ENCODE data around the gene DNAH17.
A peak's percentile ranks its signal among the peaks of the same experiment; 100 is the strongest.

DNAH17 gene

DNA sequence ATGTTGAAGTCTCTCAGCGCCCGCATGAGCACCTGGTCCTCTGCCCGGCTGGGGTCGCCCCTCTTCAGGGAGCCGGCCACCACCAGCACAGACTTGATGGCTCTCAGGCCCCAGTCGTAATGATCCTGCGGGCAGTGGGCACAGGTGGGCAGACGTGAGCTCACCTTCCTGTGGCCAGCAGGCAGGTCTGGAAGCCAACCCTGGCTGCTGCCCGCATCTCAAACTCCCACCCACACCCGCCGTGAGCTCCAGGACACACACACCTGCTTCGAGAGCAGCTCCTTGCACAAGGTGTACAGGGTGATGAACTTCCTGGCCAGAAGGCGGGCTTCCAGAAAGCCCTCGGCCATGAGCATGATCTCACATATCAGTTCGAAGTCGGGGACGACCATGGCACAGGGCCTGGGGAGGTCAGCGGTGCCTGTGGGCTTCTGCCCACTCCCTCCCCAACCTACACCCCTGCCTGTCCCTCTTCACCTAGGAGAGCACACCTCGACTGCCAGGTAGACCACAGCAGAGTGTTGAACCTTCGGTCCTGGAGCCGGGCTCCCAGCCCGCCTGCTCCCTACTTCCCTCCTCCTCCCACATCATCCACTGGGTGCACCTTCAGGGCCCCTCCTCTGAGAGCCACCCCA lies 82.4 kb downstream of the DNAH17 start:
- DNase-seq, result no peak

GRCh38 chr17:78493853-78494695 lies 83.1 kb downstream of the DNAH17 start:
- no peak for DNase-seq

- DNase-seq, result no peak
Measured at GRCh38 chr17:78493450-78493849, 83.7 kb downstream of the DNAH17 start.

DNA sequence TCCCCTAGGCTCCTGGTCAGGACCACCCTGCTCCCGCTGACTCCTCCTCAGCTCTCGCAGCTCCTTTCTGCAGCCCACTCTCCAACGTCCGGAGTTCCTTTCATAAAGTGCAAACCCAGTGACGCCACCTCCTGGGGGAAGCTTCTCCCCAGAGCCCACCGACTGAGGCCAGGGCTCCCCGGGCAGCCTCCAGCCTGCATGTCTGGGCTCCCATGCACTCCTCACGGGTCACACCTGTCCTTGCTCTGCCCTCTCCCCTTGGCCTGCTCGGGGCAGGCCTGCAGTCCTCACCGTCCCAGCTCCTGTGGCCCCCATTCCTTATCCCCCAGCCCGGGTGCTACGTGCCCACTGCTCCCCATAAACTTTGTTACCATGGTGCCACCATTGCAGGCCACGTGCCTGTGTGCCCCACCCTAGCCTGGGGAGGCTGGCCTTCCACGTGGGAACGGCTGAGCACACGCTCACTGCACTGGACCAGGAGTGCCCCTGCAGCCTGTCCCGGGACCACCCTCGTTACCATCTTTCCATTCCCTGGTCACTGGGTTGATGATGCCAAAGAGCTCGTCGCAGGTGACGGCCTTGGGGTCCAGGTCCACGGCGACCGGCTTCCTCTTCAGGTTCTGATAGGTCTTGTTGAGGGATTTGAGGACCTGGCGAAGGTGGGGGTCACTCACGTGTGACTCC lies 84.9 kb downstream of the DNAH17 start:
- DNase-seq, result no peak

DNA sequence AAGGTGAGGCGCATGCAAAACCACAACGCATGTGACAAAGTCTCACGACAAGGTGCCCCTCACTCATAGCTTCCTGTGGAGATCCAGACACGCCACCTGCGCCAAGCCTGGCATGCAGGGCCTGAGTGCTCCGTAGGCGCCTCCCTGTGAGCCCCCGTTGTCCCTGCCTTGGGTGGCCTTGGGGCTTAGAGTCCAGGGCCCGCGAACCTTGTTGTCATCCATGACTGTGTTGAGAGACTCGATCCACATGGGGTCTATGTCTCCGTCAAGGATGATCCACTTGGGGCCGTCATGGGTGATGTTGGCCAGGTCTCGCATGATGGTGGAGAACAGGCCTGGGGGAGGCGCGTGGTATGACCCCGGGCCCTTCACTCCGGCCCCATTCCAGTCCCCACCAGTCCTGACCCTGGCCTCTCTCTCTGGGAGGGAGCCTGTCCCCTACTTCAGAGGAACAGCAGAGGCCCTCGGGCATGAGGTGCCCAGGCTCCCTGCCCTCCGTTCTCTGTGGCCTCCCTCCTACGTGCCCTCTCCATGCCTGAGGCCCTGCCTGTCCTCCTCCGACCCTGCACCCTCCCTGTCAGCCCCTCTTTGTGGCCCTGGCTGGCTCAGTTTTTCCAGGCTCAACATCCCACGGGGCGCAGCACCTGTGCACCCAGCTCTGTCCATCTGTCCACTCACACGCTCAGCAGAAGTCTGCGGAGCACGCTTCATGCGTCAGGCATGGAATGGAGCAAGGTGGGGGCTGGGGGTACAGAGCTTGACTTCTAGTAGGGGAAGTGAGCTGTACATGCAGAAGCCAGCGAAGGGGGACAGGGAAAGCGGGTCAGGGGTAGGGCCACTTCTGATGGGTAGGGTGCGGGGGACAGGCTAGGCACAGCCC lies 85.7 kb downstream of the DNAH17 start:
- DNase-seq, result no peak

- DNase-seq, result no peak
Measured at GRCh38 chr17:78490673-78491072, 86.5 kb downstream of the DNAH17 start.

DNA sequence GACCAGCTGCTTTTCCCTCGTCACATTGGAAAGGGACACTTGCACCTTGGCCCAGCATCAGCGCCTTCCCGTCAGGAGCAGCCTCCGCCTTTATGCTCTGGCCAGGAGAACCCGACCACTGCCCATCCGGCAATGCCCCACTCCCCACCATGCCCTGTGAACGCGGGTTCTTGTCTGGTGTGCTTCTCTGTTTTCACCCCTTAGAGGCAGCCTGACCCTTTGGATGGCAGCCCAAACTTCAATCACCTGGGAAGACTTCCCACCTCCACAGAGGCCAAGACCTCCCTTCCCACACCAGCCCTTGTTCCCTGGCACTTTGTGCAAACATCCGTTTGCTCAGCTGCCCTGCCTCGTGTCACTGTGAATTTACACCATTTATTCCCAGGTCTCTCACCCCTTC lies 87.0 kb downstream of the DNAH17 start:
- no peak for DNase-seq

DNA sequence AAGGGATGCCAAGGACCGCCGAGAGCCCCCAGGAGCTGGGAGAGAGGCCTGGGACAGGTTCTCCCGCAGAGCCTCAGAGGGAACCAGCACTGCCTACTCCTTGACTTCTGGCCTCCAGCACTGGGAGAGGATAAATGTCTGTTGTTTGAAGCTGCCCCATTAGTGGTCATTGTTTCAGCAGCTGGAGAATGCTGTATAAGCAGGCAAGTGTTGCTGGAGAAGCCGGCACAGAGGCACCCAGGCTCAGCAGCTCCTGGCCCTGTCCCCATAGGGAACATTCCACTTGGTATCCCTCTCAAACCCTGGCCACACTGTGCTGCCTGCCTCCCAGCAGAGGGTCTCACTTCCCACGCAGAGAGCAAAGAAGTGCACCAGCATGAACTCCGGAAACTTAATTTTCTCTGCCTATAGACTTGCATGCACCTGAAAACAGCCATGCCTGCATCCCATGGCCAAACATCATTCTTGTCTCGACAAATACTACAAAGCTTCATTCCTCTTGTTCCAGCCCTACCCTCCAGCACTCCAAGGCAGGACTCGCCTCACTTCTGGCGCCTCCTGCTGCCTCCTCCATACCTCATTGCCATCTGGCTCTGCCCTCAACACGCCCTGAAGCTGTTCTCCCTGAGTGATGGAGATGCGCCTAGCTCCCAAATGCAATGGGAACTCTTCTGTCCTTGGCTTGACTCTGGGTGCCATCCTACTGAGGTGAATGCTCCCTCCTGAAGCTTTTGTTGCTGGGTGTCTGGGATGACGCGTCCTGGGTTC lies 88.1 kb downstream of the DNAH17 start:
- DNase-seq, result no peak

DNA sequence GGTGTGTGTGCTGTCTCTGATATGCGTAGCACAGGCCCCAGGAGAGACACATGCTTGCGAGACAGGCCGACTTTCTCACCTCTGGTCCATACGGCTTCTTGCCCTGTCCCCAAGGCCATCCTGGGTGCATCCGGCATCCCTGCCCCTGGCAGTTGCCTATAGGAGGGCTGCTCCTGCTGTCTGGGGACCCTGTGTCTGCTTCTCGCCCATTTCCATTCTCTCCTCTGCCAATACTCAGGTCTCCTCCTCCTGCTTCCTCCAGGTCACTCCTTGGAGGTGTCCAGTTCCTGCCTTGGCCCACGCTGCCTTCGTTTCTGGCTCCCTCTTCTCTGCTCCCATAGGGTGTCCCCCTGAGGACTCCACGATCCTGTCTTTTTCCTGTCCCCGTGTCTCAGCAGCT lies 89.0 kb downstream of the DNAH17 start:
- no peak for DNase-seq

- DNase-seq, result no peak
Measured at GRCh38 chr17:78486946-78487680, 90.1 kb downstream of the DNAH17 start.

GRCh38 chr17:78486228-78486802 lies 90.9 kb downstream of the DNAH17 start:
- no peak for DNase-seq

DNA sequence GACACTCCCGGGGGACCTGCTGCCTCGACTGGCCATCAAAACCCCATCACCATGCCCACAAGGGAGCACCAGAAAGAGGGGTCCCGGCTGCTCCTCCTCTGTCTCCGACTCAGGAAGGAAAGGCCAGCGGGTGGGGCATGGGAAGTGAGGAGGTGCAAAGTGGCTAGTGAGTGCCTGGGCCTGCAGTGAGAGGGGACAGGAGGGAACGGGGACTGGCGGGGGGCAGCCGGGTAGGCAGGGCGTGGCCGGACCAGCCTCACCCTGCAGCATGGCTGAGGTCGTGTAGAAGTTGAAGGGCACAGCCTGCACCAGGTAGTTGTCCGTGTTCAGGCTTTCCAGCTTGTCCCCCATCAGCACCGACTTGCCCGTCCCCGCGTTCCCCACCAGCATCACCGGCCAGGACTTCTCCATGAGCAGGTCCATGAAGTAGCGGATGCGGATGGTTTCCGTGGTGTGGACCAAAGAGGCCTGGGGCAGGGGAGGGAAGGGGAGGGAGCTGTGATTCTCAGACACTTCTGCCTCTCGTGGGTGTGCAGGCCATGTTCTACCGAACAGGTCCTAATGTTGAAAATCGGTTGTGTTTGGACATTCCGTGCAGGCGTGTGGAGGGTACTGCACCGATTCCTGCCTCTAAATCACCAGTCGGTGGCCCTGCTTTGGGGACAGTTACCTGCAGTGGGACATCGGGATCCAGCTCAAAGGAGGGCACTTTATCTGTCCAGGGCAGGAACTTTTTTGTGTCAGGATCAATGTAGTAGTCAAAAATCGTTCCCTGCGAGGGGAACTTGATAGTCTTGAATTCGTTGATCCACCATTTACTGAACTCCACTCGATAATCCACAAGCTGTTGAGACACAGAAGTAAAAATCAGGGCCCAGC lies 91.7 kb downstream of the DNAH17 start:
- no peak for DNase-seq

GRCh38 chr17:78484271-78485246 lies 92.6 kb downstream of the DNAH17 start:
- peak; percentile 53 for DNase-seq

DNA sequence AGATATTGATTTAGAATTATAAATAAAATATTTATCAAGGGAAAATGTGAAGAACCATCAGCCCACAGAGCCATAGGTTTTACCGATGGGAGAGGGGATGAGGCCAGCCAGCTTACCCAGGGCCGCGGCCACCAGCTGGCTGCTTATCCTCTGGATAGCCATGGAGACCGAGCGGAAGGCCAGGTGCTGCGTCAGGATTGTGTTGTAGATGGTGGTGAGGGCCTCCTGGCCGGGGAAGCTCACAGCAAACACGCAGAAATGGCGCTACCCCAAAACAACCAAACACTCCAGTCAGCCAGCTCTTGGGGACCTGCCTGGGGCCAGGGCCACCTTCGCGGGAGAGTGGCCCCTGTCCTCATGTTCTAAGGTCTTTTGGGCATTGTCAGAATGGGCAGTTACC lies 97.8 kb downstream of the DNAH17 start:
- no peak for DNase-seq

GRCh38 chr17:78478757-78479297 lies 98.4 kb downstream of the DNAH17 start:
- no peak for DNase-seq

DNA sequence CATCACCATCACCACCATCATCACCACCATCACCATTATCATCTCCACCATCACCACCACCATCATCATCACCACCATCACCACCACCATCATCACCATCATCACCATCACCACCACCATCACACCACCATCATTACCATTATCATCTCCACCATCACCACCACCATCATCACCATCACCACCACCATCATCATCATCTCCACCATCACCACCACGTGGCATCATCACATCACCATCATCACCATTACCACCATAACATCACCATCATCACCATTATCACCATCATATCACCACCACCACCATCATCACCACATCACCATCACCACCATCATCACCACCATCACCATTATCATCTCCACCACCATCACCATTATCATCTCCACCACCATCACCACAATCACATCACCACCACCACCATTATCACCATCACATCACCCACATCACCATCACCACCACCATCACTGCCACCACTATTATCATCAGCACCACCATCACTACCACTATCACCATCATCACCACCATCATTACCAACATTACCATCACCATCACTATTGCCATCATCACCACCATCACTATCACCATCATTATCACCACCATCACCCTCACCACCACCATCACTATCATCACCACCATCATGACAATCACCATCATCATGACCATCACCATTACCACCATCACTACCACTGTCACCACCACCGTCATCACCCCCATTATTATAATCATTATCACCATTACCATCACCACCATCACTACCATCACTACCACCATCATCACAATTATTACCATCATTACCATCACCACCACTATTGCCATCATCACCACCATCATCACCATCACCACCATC lies 99.1 kb downstream of the DNAH17 start:
- DNase-seq, result no peak

DNA sequence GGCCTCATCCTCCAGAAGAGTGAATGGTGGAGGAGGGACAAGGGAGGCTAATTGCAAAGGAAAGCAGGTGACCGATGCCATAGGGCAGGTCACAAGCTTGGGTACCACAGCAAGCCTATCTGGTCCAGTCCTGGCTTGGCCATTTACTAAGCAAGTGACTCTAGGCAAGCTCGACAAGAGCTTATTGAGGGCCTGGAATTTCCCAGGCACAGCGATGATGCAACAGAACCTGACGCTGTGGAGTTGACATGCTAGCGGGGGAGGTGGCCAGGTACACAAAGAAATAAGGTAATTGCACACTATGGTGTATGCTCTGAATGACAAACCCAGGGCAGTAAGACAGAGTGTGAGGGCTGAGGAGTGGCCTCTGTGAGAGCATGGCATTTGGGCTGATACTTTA lies 100.2 kb downstream of the DNAH17 start:
- no peak for DNase-seq

Measured in T-helper 9 cell (primary cell).